ENCODE results near the gene PUM2.

Gene PUM2

DNA sequence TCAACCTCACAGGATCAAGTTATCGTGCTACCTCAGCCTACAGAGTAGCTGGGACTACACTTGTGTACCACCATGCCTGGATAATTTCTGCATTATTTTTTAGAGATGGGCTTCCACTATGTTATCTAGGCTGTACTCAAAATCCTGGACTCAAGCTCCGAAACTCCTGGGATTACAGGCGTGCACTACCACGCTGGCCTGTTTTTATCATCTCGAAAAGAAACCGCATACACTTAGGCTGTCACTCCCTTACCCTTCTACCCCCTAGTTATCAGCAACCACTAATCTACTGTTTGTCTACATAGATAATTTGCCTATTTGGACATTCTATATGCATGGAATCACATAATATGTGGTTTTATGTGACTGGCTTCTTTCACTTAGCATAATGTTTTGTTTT is 8.5 kb upstream of the PUM2 start:
- Mint-ChIP-seq H3K27me3 (no peaks in the 10 kb centered on the region), H3K4me3 (no peak overlapping the region), H3K4me1 (peaks cover 2% of the 10 kb centered on the region), H3K9me3 (no peaks in the 10 kb centered on the region), H3K36me3 (no peaks in the 10 kb centered on the region), H3K27ac (no peak overlapping the region)
- no peak for DNase-seq (ENCODE audit: low spot score in 2 of 2)
- no peak for ATAC-seq (ENCODE audit: low read depth)

DNA sequence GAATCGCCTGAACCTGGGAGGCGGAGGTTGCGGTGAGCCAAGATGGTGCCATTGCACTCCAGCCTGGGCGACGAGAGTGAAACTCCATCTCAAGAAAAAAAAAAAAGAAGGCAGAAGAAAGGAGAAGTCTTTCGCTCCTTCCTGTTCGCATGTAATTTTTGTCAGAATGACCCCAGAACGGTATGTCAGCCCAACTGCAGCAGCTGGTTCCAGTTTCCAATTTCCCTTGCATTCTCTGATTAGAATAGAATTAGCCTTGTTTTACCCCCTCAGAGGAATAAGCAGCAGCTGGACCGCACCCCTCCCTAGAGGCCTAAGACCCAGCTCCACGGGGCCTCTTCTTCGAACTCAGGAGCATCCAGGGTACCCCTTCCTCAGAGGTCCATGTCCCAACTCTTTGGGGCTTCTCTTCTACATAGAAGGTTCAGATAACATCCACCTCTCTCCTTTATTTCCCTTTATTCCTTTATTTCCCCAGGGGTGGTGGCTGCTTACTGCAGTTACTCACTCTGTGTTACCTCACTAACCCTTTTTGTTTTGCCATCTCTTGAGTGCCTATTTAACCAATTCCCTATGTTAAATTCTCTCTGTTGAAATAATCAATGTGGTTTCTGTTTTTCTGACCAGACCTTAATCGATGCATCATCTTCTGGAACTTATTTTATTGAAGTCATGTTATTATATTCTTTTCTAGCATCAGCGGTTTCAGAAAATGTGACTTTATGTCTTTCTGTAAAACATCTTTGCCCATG is 7.2 kb upstream of the PUM2 start:
- no peaks in the 10 kb centered on the region for H3K9me3 Mint-ChIP-seq
- H3K4me3 Mint-ChIP-seq: no peak overlapping the region
- H3K27me3 Mint-ChIP-seq: no peaks in the 10 kb centered on the region
- H3K4me1 Mint-ChIP-seq: peaks cover 3% of the 10 kb centered on the region
- H3K27ac Mint-ChIP-seq: no peak overlapping the region
- DNase-seq (ENCODE audit: low spot score in 2 of 2) (no peak), ATAC-seq (ENCODE audit: low read depth) (peak; percentile 14)
- no peaks in the 10 kb centered on the region for H3K36me3 Mint-ChIP-seq

DNA sequence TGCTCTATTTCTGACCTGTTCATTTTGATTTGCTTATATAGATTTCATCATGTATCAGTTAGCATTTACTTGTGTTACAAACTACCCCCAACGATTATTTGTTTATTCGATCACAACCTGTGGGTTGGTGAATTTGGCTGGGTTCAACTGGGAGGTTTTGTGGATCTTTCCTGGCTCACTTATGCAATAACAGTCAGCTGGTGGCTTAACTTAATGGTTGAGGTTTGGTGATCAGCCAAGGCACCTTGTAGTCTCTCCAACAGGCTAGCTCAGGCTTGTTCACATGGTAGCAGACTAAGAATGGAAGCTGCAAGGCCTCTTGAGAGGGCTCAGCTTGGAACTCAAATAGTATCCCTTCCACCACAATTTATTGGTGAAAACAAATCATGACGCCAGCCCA is 5.4 kb upstream of the PUM2 start:
- no peak overlapping the region for H3K4me3 Mint-ChIP-seq
- no peaks in the 10 kb centered on the region for H3K36me3 Mint-ChIP-seq
- ATAC-seq (ENCODE audit: low read depth) (no peak), DNase-seq (ENCODE audit: low spot score in 2 of 2) (no peak)
- peaks cover 3% of the 10 kb centered on the region for H3K4me1 Mint-ChIP-seq
- H3K9me3 Mint-ChIP-seq: no peaks in the 10 kb centered on the region
- H3K27ac Mint-ChIP-seq: no peak overlapping the region
- no peaks in the 10 kb centered on the region for H3K27me3 Mint-ChIP-seq

DNA sequence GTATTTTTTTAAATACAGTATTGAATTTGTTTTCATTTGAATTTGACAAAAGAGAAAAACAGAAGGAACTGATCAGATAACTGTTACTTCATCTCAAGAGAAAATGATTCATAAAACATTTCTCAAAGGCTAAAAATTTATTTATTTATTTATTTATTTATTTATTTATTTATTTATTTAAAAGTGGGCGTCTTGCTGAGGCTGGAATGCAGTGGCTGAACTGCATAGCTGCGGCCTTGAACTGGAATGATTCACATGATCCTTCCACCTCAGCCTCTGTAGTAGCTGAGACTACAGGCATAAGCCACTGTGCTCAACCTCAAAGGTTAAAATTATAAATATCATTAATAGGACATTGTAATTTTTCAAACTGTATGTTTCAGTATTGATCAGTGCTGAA is 4.5 kb upstream of the PUM2 start:
- Mint-ChIP-seq H3K27ac (no peak overlapping the region), H3K9me3 (no peaks in the 10 kb centered on the region), H3K4me1 (peaks cover 3% of the 10 kb centered on the region), H3K36me3 (no peaks in the 10 kb centered on the region), H3K4me3 (no peak overlapping the region), H3K27me3 (no peaks in the 10 kb centered on the region)
- no peak for ATAC-seq (ENCODE audit: low read depth)
- no peak for DNase-seq (ENCODE audit: low spot score in 2 of 2)

DNA sequence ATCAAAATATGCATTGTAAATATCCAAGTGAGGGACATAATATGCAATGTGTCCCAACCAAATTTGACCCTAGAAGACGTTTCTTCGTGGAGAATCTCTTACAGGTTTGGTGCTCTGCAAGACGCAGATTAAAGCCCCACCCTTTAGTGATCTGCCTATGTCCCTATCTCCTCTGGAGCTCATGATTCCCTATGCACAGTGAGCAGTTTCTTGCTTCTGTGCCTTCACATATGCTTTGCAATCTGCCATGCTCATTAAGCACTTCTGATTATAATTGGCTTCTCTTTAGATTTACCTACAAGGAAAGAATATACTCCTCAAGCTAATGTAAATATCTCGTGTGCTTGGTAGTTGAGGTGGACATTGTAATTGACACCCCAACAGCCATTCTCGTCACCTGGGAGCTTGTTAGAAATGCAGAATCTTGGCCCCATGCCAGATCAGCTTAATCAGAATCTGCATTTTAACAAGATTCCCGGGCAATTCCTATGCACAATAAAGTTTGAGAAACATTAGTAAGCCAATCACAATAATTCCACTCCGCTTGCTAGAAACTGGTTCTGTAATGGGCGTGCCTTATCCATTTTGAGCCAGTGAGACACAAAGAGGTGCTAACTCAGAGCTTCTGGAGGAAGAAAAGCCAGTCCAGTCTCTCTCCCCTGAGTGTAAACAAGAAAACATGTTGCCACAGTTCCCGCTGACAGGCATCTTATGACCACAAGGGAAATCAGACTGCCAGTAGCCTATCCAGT is 2.8 kb upstream of the PUM2 start:
- H3K36me3 Mint-ChIP-seq: no peaks in the 10 kb centered on the region

DNA sequence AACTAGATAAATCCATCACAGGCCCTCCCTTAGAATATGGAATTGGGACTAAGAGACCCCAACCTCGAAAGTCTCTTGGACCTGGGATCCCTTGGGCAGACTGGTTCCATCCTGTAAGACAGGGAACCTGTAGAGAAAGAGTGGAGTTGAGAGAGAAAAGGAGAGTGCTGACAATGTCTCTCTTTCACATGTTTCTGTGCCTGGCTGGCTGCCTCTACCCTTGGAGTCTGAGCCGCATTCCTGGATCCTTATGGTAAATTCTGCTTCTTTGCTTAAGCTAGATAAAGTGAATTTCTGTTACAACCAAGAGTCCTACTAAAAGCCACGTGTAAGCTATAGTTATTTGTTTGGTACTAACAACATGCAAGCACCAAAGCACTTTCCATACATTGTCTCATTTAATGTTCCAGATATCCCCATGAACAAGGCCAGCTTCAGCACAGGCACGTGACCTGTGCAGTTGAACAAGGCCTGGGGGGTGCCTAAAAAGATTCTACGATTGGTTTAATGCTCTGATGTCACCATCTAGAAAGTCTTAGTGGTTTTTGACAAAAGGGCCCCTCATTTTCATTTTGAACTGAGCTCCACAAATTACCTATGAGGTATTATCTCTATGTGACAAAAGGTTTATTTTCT is 2.1 kb upstream of the PUM2 start:
- Mint-ChIP-seq H3K36me3 (no peaks in the 10 kb centered on the region), H3K9me3 (no peaks in the 10 kb centered on the region), H3K27me3 (no peaks in the 10 kb centered on the region), H3K4me1 (peaks cover 12% of the 10 kb centered on the region), H3K27ac (no peak overlapping the region), H3K4me3 (no peak overlapping the region)
- DNase-seq (ENCODE audit: low spot score in 2 of 2) (no peak), ATAC-seq (ENCODE audit: low read depth) (no peak)

More for the DNA sequence above, 2.8 kb upstream of the PUM2 start:
- Mint-ChIP-seq H3K9me3 (no peaks in the 10 kb centered on the region), H3K4me3 (no peak overlapping the region), H3K27me3 (no peaks in the 10 kb centered on the region), H3K4me1 (peaks cover 11% of the 10 kb centered on the region), H3K27ac (no peak overlapping the region)
- ATAC-seq (ENCODE audit: low read depth) (no peak), DNase-seq (ENCODE audit: low spot score in 2 of 2) (no peak)

DNA sequence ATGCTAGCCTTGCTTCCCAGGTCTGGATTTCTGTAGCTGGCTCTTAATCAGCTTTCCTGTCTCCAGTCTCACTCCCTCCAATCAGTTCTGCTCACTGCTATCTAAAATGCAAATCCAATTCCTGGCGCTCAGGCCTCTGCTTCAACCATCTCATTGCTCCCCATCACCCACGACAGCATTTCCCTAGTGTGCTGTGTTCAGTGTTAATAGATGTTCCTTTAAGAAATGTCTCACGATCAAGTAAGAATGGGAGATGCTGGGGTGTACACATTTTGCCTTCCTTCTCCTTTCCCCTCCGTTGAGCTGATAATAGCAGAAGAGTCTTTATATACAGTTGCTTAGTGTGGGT is 1.6 kb upstream of the PUM2 start:
- ATAC-seq (ENCODE audit: low read depth) (no peak), DNase-seq (ENCODE audit: low spot score in 2 of 2) (no peak)
- no peaks in the 10 kb centered on the region for H3K36me3 Mint-ChIP-seq
- no peaks in the 10 kb centered on the region for H3K27me3 Mint-ChIP-seq
- H3K4me1 Mint-ChIP-seq: peaks cover 14% of the 10 kb centered on the region
- no peaks in the 10 kb centered on the region for H3K9me3 Mint-ChIP-seq
- H3K4me3 Mint-ChIP-seq: no peak overlapping the region
- no peak overlapping the region for H3K27ac Mint-ChIP-seq

DNA sequence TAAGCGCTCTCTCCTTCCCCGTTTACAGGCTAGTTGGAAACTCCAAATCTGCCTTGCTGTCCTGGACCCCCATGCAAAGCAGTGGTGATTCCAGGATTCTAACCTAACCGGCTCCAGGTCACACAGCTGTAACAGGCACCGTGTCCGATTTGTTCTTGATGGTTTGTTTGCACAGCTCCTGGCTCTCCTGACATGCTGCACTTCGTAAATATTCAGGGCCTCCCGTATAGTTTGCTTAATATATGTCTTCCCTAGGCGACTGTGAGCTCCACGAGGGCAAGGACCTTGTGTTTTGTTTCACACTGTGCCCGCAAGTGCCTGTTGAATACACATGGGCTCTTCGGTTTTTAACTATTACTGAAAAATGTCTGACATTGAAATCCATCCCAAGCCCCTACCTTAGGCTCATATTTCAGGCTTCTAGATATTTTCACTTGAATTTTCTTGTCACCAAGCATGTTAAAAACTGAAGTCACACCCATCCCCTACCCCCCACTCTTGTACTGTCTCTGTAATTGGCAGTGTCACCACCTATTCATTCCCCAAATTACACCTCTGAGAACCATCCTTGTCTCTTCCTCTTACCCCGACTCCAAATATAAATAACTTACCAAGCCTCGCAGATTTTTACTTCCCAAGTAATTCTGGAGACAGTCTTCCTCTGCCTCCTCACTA is 1.0 kb upstream of the PUM2 start:
- no peak for DNase-seq (ENCODE audit: low spot score in 2 of 2)
- no peak overlapping the region for H3K27ac Mint-ChIP-seq
- no peak overlapping the region for H3K4me3 Mint-ChIP-seq

DNA sequence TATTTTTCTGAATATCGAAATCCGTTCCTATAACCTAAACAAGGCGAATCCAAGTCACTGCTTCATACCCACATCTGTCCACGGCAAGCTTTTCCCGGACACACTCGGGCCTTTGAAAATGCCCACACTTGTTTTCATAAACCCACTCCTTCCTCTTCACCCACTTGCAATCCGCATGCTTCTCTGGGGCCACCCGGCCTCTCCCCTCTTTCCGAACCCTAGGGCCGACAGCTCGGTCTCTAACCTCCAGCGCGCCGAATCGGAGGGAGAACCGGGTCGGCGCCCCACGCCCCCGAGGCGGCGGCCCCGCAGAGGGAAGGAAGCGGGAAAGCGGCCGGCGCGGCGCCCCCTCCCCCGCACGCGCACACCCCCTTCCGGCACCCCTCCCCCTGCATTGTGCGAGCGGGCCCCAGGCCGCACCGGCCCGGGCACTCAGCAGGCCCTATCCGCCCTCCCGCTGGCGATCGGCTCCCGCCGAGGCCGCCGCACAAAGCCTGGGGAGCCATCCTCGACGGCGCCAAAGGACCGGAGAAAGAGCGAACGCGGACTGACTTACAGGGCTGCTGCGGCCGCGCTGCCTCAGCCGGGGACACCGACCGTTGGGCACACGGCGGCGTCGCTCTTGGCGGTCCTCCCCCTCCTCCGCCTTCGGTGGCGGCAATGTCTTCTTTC is 467 bp downstream of the PUM2 start:
- ATAC-seq (ENCODE audit: low read depth) (peak; percentile 14), DNase-seq (ENCODE audit: low spot score in 2 of 2) (peak; percentile 31 to 67)
- Mint-ChIP-seq H3K36me3 (peaks cover 6% of the 10 kb centered on the region), H3K27ac (no peak overlapping the region), H3K9me3 (no peaks in the 10 kb centered on the region), H3K4me3 (no peak overlapping the region), H3K4me1 (peaks cover 26% of the 10 kb centered on the region), H3K27me3 (no peaks in the 10 kb centered on the region)

More for the DNA sequence above, 1.0 kb upstream of the PUM2 start:
- H3K4me1 Mint-ChIP-seq: peaks cover 18% of the 10 kb centered on the region
- no peaks in the 10 kb centered on the region for H3K9me3 Mint-ChIP-seq
- peaks cover 3% of the 10 kb centered on the region for H3K36me3 Mint-ChIP-seq
- ATAC-seq (ENCODE audit: low read depth): no peak
- no peaks in the 10 kb centered on the region for H3K27me3 Mint-ChIP-seq

DNA sequence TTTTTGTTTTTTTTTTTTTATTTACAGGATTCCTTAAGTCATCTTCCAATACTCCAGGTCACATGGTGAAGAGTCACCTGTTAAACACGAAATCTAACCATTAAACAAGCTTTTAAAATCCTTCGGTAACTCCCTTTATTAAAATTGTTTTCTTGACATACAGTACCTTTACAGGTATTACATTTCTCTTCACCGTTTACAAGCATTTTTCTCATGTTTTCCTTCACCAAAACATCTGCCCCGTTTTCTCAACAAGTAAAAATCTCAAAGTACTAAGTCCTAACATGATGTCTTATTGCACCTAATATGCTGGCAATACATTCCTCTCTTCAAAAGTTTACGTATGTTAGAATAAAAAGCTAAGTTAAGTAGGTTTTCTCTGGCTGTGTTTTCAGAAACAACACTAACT is 1.1 kb downstream of the PUM2 start:
- H3K36me3 Mint-ChIP-seq: peaks cover 6% of the 10 kb centered on the region
- no peak overlapping the region for H3K27ac Mint-ChIP-seq
- DNase-seq (ENCODE audit: low spot score in 2 of 2) (no peak), ATAC-seq (ENCODE audit: low read depth) (no peak)
- no peak overlapping the region for H3K4me3 Mint-ChIP-seq
- peaks cover 27% of the 10 kb centered on the region for H3K4me1 Mint-ChIP-seq
- H3K27me3 Mint-ChIP-seq: no peaks in the 10 kb centered on the region
- H3K9me3 Mint-ChIP-seq: no peaks in the 10 kb centered on the region

DNA sequence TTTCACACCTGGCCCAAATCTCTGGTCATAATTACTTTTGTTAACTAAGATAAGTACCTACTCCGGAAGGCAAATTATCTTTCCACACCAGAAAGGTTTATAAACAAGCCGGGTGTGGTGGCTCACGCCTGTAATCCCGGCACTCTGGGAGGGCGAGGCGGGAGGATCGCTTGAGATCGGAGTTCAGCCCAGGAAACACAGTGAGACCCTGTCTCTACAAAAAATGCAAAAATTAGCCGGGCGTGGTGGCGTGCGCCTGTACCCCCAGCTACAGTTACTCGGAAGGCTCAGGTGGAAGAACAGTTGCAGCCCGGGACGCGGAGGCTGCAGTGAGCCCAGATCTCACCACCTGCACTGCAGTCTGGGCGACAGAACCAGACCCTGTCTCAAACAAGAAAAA is 2.1 kb downstream of the PUM2 start:
- peak overlapping the region; percentile 81 for H3K4me3 Mint-ChIP-seq
- H3K36me3 Mint-ChIP-seq: peaks cover 6% of the 10 kb centered on the region
- no peak for DNase-seq (ENCODE audit: low spot score in 2 of 2)
- H3K4me1 Mint-ChIP-seq: peaks cover 34% of the 10 kb centered on the region
- no peak overlapping the region for H3K27ac Mint-ChIP-seq
- ATAC-seq (ENCODE audit: low read depth): no peak
- no peaks in the 10 kb centered on the region for H3K9me3 Mint-ChIP-seq
- H3K27me3 Mint-ChIP-seq: no peaks in the 10 kb centered on the region

DNA sequence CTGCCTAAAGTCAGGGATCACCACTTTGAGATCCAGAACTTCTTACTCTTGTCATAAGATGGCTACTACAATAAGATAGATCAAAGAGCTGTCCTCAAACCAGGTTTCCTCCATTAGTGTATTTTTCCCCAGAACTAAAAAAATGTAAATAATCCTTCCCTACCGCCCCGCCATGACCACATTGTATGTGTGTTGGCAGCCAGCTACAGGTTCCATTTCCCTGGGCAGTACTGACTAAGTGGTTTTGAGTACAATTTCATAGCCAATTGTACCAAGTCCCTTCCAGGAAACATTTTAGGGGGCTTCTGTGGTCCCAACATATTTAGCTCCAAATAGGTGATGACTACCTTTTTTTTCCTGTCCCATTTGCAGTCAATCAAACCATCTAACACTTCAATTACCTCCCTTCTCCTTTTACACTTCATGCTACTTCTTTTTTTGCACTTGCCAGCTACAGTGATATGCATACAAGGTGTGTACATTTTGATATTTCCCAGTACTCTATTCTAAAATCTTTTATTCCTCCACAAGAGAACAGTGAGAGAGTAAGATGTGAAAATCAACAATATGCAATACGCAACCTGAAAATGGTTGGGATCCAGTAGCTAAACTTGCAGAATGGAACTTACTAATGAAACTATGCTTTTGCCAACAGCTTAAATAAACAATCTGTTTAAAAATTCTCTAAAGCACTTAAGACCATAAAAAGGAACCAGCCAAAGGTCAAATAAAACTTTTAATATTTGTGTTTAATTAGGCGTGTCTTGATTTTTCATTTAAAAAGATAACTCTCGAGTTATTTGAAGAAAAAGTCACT is 3.9 kb downstream of the PUM2 start:
- ATAC-seq (ENCODE audit: low read depth) (no peak), DNase-seq (ENCODE audit: low spot score in 2 of 2) (no peak)
- Mint-ChIP-seq H3K9me3 (no peaks in the 10 kb centered on the region), H3K4me3 (peak overlapping the region; percentile 17), H3K27ac (peak overlapping the region; percentile 69), H3K27me3 (no peaks in the 10 kb centered on the region), H3K36me3 (peaks cover 6% of the 10 kb centered on the region), H3K4me1 (peaks cover 36% of the 10 kb centered on the region)

DNA sequence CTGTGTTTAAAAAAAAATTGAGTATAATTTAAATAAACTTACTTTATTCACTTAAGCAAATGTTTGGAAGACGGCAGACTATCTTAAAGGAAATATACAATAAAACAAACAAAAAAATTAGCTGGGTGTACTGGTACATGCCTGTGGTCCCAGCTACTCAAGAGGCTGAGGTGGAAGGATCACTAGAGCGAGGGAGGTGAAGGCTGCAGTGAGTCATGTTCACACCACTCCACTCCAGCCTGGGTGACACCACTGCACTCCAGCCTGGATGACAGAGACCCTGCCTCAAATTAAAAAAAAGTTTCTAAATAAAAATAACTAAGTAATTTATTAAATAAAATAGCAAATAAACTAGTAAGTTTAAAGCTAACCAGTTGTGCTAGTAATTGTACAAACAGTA is 7.5 kb downstream of the PUM2 start:
- ATAC-seq (ENCODE audit: low read depth): no peak
- Mint-ChIP-seq H3K4me3 (no peak overlapping the region), H3K27me3 (no peaks in the 10 kb centered on the region), H3K27ac (no peak overlapping the region), H3K9me3 (no peaks in the 10 kb centered on the region), H3K36me3 (peaks cover 8% of the 10 kb centered on the region), H3K4me1 (peaks cover 41% of the 10 kb centered on the region)
- DNase-seq (ENCODE audit: low spot score in 2 of 2): no peak

Measured in memory B cell (primary cell).